Heart right ventricle (tissue), 16 donors: Measurements from ENCODE around the gene GARRE1. TPM values are rescaled to one million over a fixed set of nuclear protein-coding genes. Genes with fewer than 3 reads are reported as not detected.
A peak's percentile ranks its signal among the peaks of the same experiment; 100 is the strongest.

ENCODE experiments used
- ATAC-seq, 8 donors: fragments of 200-7000 bp; cut with Tn5 transposase; one replicate each; pipeline ENCODE4 v1.9.1; 2020; ENCODE audit warnings: mild to moderate bottlenecking in 8 of 8, moderate library complexity in 8 of 8, moderate number of reproducible peaks in 1 of 8
- DNase-seq, 2 donors: peaks; one replicate each; pipeline ENCODE4 v3.0.0-alpha.2; 2020
- H3K27ac ChIP-seq, 10 donors: fragments of 200-600 bp; sonication (generic) in 2 of 10; one replicate each; pipeline versions ENCODE4 v1.5.0 to v1.8.0; 2020 to 2022; ENCODE audit warnings: mild to moderate bottlenecking in 3 of 10
- H3K27me3 ChIP-seq, 7 donors: fragments of 200-600 bp; one replicate each; pipeline ENCODE4 v1.8.0; 2021 to 2022; ENCODE audit warnings: mild to moderate bottlenecking in 2 of 7
- H3K36me3 ChIP-seq, 9 donors: fragments of 200-600 bp; sonication (generic) in 1 of 9; one replicate each; pipeline versions ENCODE4 v1.5.0 to v1.8.0; 2020 to 2022; ENCODE audit warnings: mild to moderate bottlenecking in 2 of 9
- H3K4me1 ChIP-seq, 9 donors: fragments of 200-600 bp; sonication (generic) in 1 of 9; one replicate each; pipeline versions ENCODE4 v1.5.0 to v1.8.0; 2020 to 2022; ENCODE audit warnings: mild to moderate bottlenecking in 4 of 9
- H3K4me3 ChIP-seq, 10 donors: fragments of 200-600 bp; sonication (generic) in 2 of 10; one replicate each; pipeline versions ENCODE4 v1.5.0 to v1.8.0; 2020 to 2022; ENCODE audit warnings: mild to moderate bottlenecking in 7 of 10, moderate library complexity in 2 of 10
- H3K9me3 ChIP-seq, 11 donors: fragments of 200-600 bp in 10 of 11; sonication (generic) in 2 of 11; one replicate each; pipeline versions ENCODE4 v1.5.0 to v1.8.0; 2013 to 2022; ENCODE audit warnings: mild to moderate bottlenecking in 2 of 11, control low read depth in 1 of 11, moderate library complexity in 1 of 11
- CTCF ChIP-seq, 9 donors: fragments of 200-600 bp; sonication (generic) in 2 of 9; IDR thresholded peaks; one replicate each; pipeline versions ENCODE4 v1.5.0 to v1.8.0; 2021 to 2022; ENCODE audit warnings: antibody characterized with exemption in 9 of 9, mild to moderate bottlenecking in 5 of 9, moderate library complexity in 1 of 9
- WGBS, 2 donors: extraction: QIAGEN DNeasy Blood & Tissue Kit; methylation state at CpG; one replicate each; pipeline ENCODE4 v1.1.7; 2013; ENCODE audit warnings: inconsistent platforms in 1 of 2; 5-methylcytosine and 5-hydroxymethylcytosine counted together
- intact Hi-C, 10 donors: fragments of 100-400 bp; cut with DNase I; formaldehyde crosslinking; loops; one replicate each; pipeline versions ENCODE4 v1.11.1 to v1.14.2; 2022
- polyA plus RNA-seq, 2 donors: library from polyadenylated mRNA; stranded (reverse); fragments of 200-250 nt; gene quantifications; one replicate each; pipeline ENCODE4 v1.2.3, GENCODE V29; 2013
- total RNA-seq, 10 donors: library from RNA; stranded (reverse); fragmentation: NEBNext Ultra II Directional in 3 of 10; extraction: Animal tissue kit (Norgen Biotek cat#: 25700) in 3 of 10; gene quantifications; one replicate each; pipeline versions ENCODE4 v1.2.1 to v1.2.4, GENCODE V29; 2021 to 2023
- donor health status: Arrhythmogenic right ventricular cardiomyopathy.
- donor health status: ischemic (EF 13 %, LVEDD 7.1; RV severe dilation, severe dysfunction).
- donor health status: healthy with polysubstance abuse.
- donor health status: DM: no; HTN: yes; CAD: no.
- donor health status: DM: no; HTN: no; CAD: no.
- donor health status: ischemic (EF 25% LVEDD 6.9; RV normal size, moderate dysfunction).
- donor health status: ischemic (EF 25% LVEDD 5.7; RV mildly dilated, moderate dysfunction).
- donor health status: healthy.
- donor health status: DM: yes; HTN: yes; CAD: no.
- donor health status: Ischemic cardiomyopathy.
- donor health status: ischemic (EF 35%, LVEDD 5.7; RV mildly dilated, moderate dysfunction).
- donor health status: nonischemic (EF 11% LVEDD 7.7; RV severe dilation, severe dysfunction).
- donor health status: DM: yes; HTN: yes; CAD: no.
- donor health status: PGD.
- donor health status: ischemic (EF 29% LVEDD 5.4; RV normal size, mild dysfunction).
- donor health status: nonischemic (EF 23%, LVEDD 6.1; RV moderate dilation, normal function).

GARRE1 gene
- total and polyA plus RNA-seq, 12 donors: 7.1 to 28.9 (median 23.0) TPM

DNA sequence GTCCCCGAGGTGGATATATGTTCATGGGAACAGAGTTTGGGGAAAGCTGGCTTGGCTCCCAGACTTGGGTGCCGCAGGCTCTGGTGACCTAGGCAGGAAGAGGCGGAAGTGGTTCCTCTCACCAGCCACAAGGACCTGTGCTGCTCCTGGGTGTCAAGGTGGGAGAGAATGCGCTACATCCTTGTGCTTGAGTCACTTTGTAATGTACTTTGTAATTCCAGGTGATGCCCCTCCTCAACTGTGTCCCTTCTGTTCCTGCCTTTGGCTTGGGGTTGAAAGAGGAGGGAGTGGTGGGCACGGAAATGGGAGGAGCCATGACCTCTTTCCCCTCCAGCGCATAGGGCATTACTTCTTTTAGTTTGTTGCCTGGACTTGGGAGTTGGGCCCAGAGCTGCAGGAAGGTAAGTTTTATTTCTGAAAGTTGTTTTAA is 10.9 kb downstream of the GARRE1 start:
- peak in 1 of 2 donors; percentile 41 for DNase-seq
- ATAC-seq: peak; percentile 13 to 51 (median 34)

DNA sequence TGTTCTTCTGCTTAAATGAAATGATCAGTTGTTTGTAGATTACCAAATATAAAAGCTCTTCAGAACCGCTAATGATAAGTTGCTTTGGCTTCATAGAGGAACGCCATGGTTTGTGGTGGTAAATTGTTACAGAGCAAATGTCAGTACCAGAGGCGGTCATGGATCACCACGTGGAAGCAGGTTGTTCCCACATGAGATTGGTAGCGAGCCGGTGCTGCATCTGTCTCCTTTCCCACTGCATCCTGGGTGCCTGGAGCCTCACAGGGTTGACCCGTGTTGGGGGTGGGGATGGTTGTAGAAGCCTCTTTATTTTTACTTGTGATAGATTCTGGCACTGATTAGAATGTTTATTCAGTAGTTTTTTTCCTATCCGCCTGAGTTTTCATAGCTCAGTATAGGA is 14.7 kb downstream of the GARRE1 start:
- no peak for TF ChIP-seq CTCF (IDR thresholded peaks at IDR 0.05)
- 53 to 66% methylated on average over 8 of the region's 8 CpGs for WGBS, 2 donors
- H3K27me3 ChIP-seq: no peaks in the 10 kb centered on the region
- H3K4me1 ChIP-seq: peaks cover 7 to 93% (median 60%) of the 10 kb centered on the region in 9 donors
- intact Hi-C loops: loop anchor here in 6 of 10 donors (5.0 to 10.0 kb wide), 4 partner anchors 48 to 68 kb away; no protein-coding TSS in a partner anchor
- H3K4me3 ChIP-seq: peak overlapping the region in 6 of 10 donors; percentile 4 to 55 (median 20)
- DNase-seq (no peak), ATAC-seq (no peak)
- H3K27ac ChIP-seq: peak overlapping the region; percentile 55 to 94 (median 88)
- no peaks in the 10 kb centered on the region for H3K9me3 ChIP-seq
- H3K36me3 ChIP-seq: peaks cover 0 to 3% (median 0%) of the 10 kb centered on the region in 9 donors

More for the DNA sequence above, 10.9 kb downstream of the GARRE1 start:
- Histone ChIP-seq H3K4me3 (peak overlapping the region; percentile 20 to 55 (median 44)), H3K27me3 (no peaks in the 10 kb centered on the region), H3K9me3 (no peaks in the 10 kb centered on the region), H3K4me1 (peaks cover 7 to 82% (median 48%) of the 10 kb centered on the region in 9 donors), H3K36me3 (no peaks in the 10 kb centered on the region), H3K27ac (peak overlapping the region; percentile 55 to 94 (median 87))
- WGBS, 2 donors: 48 to 49% methylated on average over 6 of the region's 6 CpGs
- no peak for TF ChIP-seq CTCF (IDR thresholded peaks at IDR 0.05)
- intact Hi-C loops: loop anchor here in 6 of 10 donors (5.0 to 10.0 kb wide), 4 partner anchors 52 to 72 kb away; no protein-coding TSS in a partner anchor

- Histone ChIP-seq H3K27ac (peak overlapping the region; percentile 55 to 94 (median 88)), H3K4me1 (peaks cover 7 to 93% (median 64%) of the 10 kb centered on the region in 9 donors), H3K9me3 (no peaks in the 10 kb centered on the region), H3K36me3 (peaks cover 0 to 3% (median 0%) of the 10 kb centered on the region in 9 donors), H3K27me3 (no peaks in the 10 kb centered on the region), H3K4me3 (peak overlapping the region in 5 of 10 donors; percentile 4 to 55 (median 29))
- TF ChIP-seq CTCF (IDR thresholded peaks at IDR 0.05): no peak
- intact Hi-C loops: loop anchor here in 6 of 10 donors (5.0 to 10.0 kb wide), 4 partner anchors 48 to 68 kb away; no protein-coding TSS in a partner anchor
- WGBS, 2 donors: 51 to 62% methylated on average over 2 of the region's 2 CpGs
- ATAC-seq: no peak
- DNase-seq: no peak
Observed at GRCh38 chr19:34269489-34269888, 15.1 kb downstream of the GARRE1 start.

DNA sequence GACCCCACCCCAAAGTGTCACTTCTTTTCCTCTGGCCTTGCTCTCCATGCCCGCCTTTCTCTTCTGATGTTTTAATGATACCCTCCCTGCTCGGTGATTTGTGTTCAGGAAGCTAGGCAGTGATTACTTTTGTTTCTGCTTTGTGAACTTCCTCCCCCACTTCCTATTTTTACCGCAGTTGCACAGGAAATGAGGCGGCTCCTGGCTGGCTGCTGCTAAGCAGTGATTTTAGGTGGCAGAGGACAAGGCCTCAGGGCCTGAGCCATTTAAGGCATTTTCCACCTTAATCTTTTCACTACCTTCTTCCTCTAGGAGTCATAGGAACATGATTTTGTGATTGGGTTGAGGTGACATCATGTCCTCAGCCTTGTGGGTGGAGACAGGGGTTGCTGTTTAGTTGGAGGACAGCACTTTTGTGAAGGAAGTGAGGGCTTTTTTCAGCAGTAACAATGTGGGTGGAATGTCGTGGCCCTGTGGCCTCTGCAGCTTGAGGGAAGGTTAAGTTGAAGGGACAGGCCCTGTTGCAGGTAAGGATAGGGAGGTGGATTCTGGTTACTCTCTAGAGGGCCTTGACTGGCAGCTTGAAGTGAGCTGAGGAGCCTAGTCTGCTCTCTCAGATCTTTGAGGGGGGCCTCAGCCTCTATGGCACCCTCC is 15.7 kb downstream of the GARRE1 start:
- intact Hi-C loops: loop anchor here in 7 of 10 donors (5.0 to 10.0 kb wide), 6 partner anchors 37 to 67 kb away; no protein-coding TSS in a partner anchor
- Histone ChIP-seq H3K36me3 (peaks cover 0 to 3% (median 0%) of the 10 kb centered on the region in 9 donors), H3K27ac (peak overlapping the region; percentile 55 to 94 (median 88)), H3K9me3 (no peaks in the 10 kb centered on the region), H3K4me1 (peaks cover 7 to 93% (median 64%) of the 10 kb centered on the region in 9 donors), H3K27me3 (no peaks in the 10 kb centered on the region), H3K4me3 (peak overlapping the region in 7 of 10 donors; percentile 4 to 55 (median 31))
- DNase-seq (peak; percentile 57 to 79), ATAC-seq (peak; percentile 86 to 91 (median 88))
- no peak for TF ChIP-seq CTCF (IDR thresholded peaks at IDR 0.05)
- 28 to 38% methylated on average over 5 of the region's 5 CpGs for WGBS, 2 donors
